BE2C (cell line): ENCODE measurements around the gene ATXN7L1.

Experiments used
- DNase-seq: peaks from one replicate; pipeline ENCODE4 v3.0.0-alpha.2; 2020
- H3K27me3 ChIP-seq: fragments of 250-450 bp; sonication (Bioruptor Pico); 2 replicates; pipeline ENCODE4 v1.5.1; 2020; ENCODE audit warnings: mild to moderate bottlenecking
- H3K36me3 ChIP-seq: fragments of 250-450 bp; sonication (Bioruptor Pico); 2 replicates; pipeline ENCODE4 v1.5.1; 2020; ENCODE audit warnings: mild to moderate bottlenecking
- H3K4me1 ChIP-seq: fragments of 250-450 bp; sonication (Bioruptor Pico); 2 replicates; pipeline ENCODE4 v1.5.1; 2020
- H3K4me3 ChIP-seq: 2 replicates; pipeline ENCODE4 v1.5.1; 2011; ENCODE audit warnings: low read depth, low read length
- H3K9me3 ChIP-seq: fragments of 250-450 bp; sonication (Bioruptor Pico); 2 replicates; pipeline ENCODE4 v1.5.1; 2020
- CTCF ChIP-seq: IDR thresholded peaks from 2 replicates; pipeline ENCODE4 v1.5.1; 2012; ENCODE audit warnings: mild to moderate bottlenecking, low read depth, low read length

Gene ATXN7L1

GRCh38 chr7:105800442-105800841, 76.0 kb downstream of the ATXN7L1 start:
- DNase-seq = no peak
- peaks cover 4% of the 10 kb centered on the region; the same call in 1 of the 2 replicates for H3K4me1 ChIP-seq
- TF ChIP-seq CTCF = no peak
- H3K4me3 ChIP-seq = no peak overlapping the region
- H3K36me3 ChIP-seq = no peaks in the 10 kb centered on the region
- H3K9me3 ChIP-seq = no peaks in the 10 kb centered on the region
- H3K27me3 ChIP-seq = no peaks in the 10 kb centered on the region

- H3K4me1 ChIP-seq = peaks cover 4% of the 10 kb centered on the region
- no peaks in the 10 kb centered on the region for H3K9me3 ChIP-seq
- TF ChIP-seq CTCF = no peak
- no peak for DNase-seq
- H3K4me3 ChIP-seq = no peak overlapping the region
- no peaks in the 10 kb centered on the region for H3K27me3 ChIP-seq
- H3K36me3 ChIP-seq = no peaks in the 10 kb centered on the region
These were observed 76.7 kb downstream of the ATXN7L1 start for GRCh38 chr7:105799677-105800076.

- Histone ChIP-seq H3K27me3 (no peaks in the 10 kb centered on the region), H3K9me3 (no peaks in the 10 kb centered on the region), H3K36me3 (no peaks in the 10 kb centered on the region), H3K4me1 (peaks cover 4% of the 10 kb centered on the region), H3K4me3 (no peak overlapping the region)
- no peak for DNase-seq
- TF ChIP-seq CTCF = no peak
These were observed 77.4 kb downstream of the ATXN7L1 start for GRCh38 chr7:105799006-105799405.

GRCh38 chr7:105797652-105798051, 78.7 kb downstream of the ATXN7L1 start:
- TF ChIP-seq CTCF = peak; percentile 53
- DNase-seq = peak; percentile 28
- Histone ChIP-seq H3K36me3 (no peaks in the 10 kb centered on the region), H3K27me3 (no peaks in the 10 kb centered on the region), H3K9me3 (no peaks in the 10 kb centered on the region), H3K4me1 (peaks cover 4% of the 10 kb centered on the region), H3K4me3 (no peak overlapping the region)

- no peaks in the 10 kb centered on the region for H3K36me3 ChIP-seq
- peaks cover 4% of the 10 kb centered on the region for H3K4me1 ChIP-seq
- no peaks in the 10 kb centered on the region for H3K9me3 ChIP-seq
- no peak overlapping the region for H3K4me3 ChIP-seq
- no peak for DNase-seq
- H3K27me3 ChIP-seq = no peaks in the 10 kb centered on the region
- TF ChIP-seq CTCF = no peak
These were observed 80.0 kb downstream of the ATXN7L1 start for GRCh38 chr7:105796365-105796764.

- peaks cover 4% of the 10 kb centered on the region for H3K4me1 ChIP-seq
- no peaks in the 10 kb centered on the region for H3K27me3 ChIP-seq
- no peak for TF ChIP-seq CTCF
- no peak for DNase-seq
- H3K4me3 ChIP-seq = no peak overlapping the region
- no peaks in the 10 kb centered on the region for H3K36me3 ChIP-seq
- H3K9me3 ChIP-seq = no peaks in the 10 kb centered on the region
These were observed 81.4 kb downstream of the ATXN7L1 start for GRCh38 chr7:105794741-105795729.
